Thymus (tissue), 11 donors: ENCODE measurements around the gene CEMIP2. TPM values are rescaled to one million over a fixed set of nuclear protein-coding genes. Genes with fewer than 3 reads are reported as not detected.

Source experiments
- DNase-seq, 9 donors: peaks; one replicate each; pipeline ENCODE4 v3.0.0-alpha.2; 2013; ENCODE audit warnings: low spot score in 9 of 9, low read depth in 6 of 9, missing footprints in 1 of 9
- H3K27ac ChIP-seq, 2 donors: one replicate each; pipeline ENCODE4 v1.5.1; 2013; ENCODE audit warnings: control low read depth in 1 of 2, low read depth in 1 of 2, low read length in 1 of 2, mild to moderate bottlenecking in 1 of 2, moderate library complexity in 1 of 2
- H3K27me3 ChIP-seq, 2 donors: one replicate each; pipeline ENCODE4 v1.5.1; 2013; ENCODE audit warnings: low read length in 1 of 2; ENCODE audit not compliant: control insufficient read depth in 2 of 2, insufficient read depth in 1 of 2
- H3K36me3 ChIP-seq, 2 donors: one replicate each; pipeline ENCODE4 v1.5.1; 2013; ENCODE audit warnings: low read length in 1 of 2, mild to moderate bottlenecking in 1 of 2, moderate library complexity in 1 of 2; ENCODE audit not compliant: control insufficient read depth in 2 of 2, insufficient read depth in 2 of 2
- H3K4me1 ChIP-seq, 2 donors: one replicate each; pipeline ENCODE4 v1.5.1; 2013; ENCODE audit warnings: low read length in 2 of 2; ENCODE audit not compliant: control insufficient read depth in 2 of 2, insufficient read depth in 2 of 2
- H3K4me3 ChIP-seq, 2 donors: one replicate each; pipeline ENCODE4 v1.5.1; 2013; ENCODE audit warnings: low read length in 2 of 2, control low read depth in 1 of 2, mild to moderate bottlenecking in 1 of 2
- H3K9me3 ChIP-seq, 2 donors: one replicate each; pipeline ENCODE4 v1.5.1; 2013; ENCODE audit warnings: low read length in 1 of 2, mild to moderate bottlenecking in 1 of 2; ENCODE audit not compliant: control insufficient read depth in 2 of 2, insufficient read depth in 1 of 2
- WGBS: extraction: QIAGEN DNeasy Blood & Tissue Kit; methylation state at CpG from one replicate; pipeline ENCODE4 v1.1.7; 2013; 5-methylcytosine and 5-hydroxymethylcytosine counted together
- polyA plus RNA-seq: library from polyadenylated mRNA; stranded (reverse); fragments of 200-250 nt; gene quantifications from one replicate; pipeline ENCODE4 v1.2.3, GENCODE V29; 2013
- total RNA-seq: library from RNA; stranded (reverse); fragments of 120-200 nt; gene quantifications from one replicate; pipeline ENCODE4 v1.2.4, GENCODE V29; 2013
- donor health status: healthy.

The CEMIP2 gene
- total and polyA plus RNA-seq, 2 donors = 16.2 to 48.3 TPM

DNA sequence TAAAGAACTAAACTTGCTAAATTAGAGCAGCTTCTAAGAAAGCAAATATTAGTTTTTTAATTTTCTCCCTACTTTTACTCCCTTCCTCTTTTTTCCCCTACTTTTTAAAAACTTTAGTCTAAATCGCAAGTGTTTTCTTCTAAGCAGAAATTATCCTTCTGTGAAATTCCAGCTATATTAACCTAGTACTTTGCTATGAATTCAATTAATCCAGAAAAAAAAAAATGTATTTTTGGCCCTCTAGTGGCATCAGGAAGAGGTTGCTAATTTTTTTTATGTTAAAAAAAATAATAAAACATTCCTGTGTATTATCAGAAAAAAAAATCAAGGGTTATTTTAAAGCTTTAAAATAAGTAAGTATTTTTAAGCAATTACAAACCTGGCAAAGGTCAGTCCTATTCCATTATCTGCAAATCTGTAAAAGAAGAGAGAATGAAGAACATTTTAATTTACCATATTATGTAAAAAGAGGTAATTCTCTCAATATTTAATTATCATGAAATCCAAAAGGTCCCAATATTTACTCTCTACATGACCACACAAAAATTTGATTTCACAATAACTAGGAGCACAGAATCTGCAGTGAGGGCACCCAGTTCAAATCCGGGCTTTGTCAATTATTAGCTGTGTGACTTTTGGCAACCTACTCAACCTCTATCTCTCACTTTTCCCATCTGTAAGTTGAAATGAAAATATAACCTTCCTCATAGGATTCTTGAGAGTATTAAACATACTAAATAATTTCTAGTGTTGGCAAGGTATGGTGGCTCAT, 52.0 kb downstream of the CEMIP2 start:
- no peak overlapping the region for H3K27ac ChIP-seq
- H3K36me3 ChIP-seq = peaks cover 8 to 14% of the 10 kb centered on the region in 2 donors
- H3K4me1 ChIP-seq = no peaks in the 10 kb centered on the region
- DNase-seq = no peak
- no peaks in the 10 kb centered on the region for H3K27me3 ChIP-seq
- no peak overlapping the region for H3K4me3 ChIP-seq
- 96% methylated on average over 2 of the region's 2 CpGs for WGBS
- no peaks in the 10 kb centered on the region for H3K9me3 ChIP-seq

DNA sequence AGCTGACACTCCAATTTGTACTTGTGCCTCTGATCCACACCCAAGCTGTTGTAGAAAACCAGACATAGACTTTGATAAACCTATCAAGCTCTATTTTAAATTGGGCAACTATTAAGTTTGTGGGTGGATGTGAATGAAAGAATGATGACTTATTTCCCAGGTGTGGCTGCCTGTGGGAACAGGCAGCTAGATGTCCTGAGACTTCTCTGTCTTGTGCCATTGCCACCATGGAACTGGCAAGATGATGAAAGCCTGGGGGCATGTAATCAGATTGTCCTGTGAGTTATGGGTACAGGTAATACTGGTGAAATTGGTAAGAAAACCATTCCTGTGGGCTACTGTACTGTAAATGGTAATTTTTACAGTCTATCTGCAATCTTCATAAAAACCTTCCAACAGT, 57.5 kb downstream of the CEMIP2 start:
- H3K36me3 ChIP-seq = peaks cover 12 to 27% of the 10 kb centered on the region in 2 donors
- H3K27me3 ChIP-seq = no peaks in the 10 kb centered on the region
- no peak overlapping the region for H3K4me3 ChIP-seq
- peaks cover 0 to 2% of the 10 kb centered on the region in 2 donors for H3K4me1 ChIP-seq
- no peaks in the 10 kb centered on the region for H3K9me3 ChIP-seq
- no peak for DNase-seq
- peak overlapping the region; percentile 22 to 62 for H3K27ac ChIP-seq

DNA sequence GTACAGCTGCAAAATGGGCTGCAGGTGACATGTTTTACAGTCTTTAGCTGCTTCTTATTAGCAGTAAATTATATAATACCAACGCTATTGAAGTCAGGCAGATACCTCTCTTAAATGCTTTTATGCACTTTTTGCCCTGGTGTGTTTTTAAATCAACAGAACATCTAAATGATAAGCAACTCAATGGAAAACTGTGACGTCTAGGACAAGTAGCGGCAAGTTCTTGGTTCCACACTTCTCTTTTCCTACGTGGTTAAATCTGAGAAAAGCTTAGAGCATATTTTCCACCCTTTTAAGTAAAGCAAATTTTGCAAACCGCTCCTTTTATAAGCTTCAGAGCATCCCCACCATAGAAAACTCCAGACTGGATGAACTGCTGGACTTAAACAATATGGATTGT, 58.1 kb downstream of the CEMIP2 start:
- no peaks in the 10 kb centered on the region for H3K9me3 ChIP-seq
- WGBS = 91% methylated on average over 5 of the region's 5 CpGs
- no peaks in the 10 kb centered on the region for H3K27me3 ChIP-seq
- H3K4me3 ChIP-seq = no peak overlapping the region
- peaks cover 11 to 27% of the 10 kb centered on the region in 2 donors for H3K36me3 ChIP-seq
- peaks cover 0 to 2% of the 10 kb centered on the region in 2 donors for H3K4me1 ChIP-seq
- peak in 1 of 9 donors; percentile 10 for DNase-seq
- H3K27ac ChIP-seq = peak overlapping the region; percentile 22 to 62

DNA sequence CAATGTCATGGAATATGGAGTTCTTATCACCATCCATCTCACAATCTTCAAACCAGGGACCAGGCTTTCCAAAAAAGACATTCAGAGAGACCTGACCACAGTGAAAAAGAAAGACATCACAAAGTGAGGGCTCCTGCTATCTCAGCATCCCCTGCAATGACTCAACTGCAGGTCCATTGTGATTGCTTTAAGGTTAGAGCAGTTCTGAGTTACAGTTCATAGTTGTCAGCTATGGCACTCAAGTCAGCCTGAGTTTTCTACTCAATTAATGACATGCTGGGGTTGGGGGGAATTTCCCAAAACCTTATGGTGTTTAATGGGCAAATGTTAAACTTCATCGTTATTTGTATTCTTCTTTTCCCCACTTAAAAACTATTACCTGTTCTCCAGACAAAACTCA, 58.9 kb downstream of the CEMIP2 start:
- Histone ChIP-seq H3K4me3 (no peak overlapping the region), H3K27ac (no peak overlapping the region), H3K36me3 (peaks cover 9 to 28% of the 10 kb centered on the region in 2 donors), H3K27me3 (no peaks in the 10 kb centered on the region), H3K4me1 (peaks cover 0 to 2% of the 10 kb centered on the region in 2 donors), H3K9me3 (no peaks in the 10 kb centered on the region)
- no peak for DNase-seq
- 97% methylated on average over 1 of the region's 1 CpG for WGBS

- Histone ChIP-seq H3K4me1 (peaks cover 0 to 2% of the 10 kb centered on the region in 2 donors), H3K36me3 (peaks cover 8 to 18% of the 10 kb centered on the region in 2 donors), H3K27me3 (no peaks in the 10 kb centered on the region), H3K4me3 (no peak overlapping the region), H3K27ac (no peak overlapping the region), H3K9me3 (no peaks in the 10 kb centered on the region)
- WGBS = 92% methylated on average over 1 of the region's 1 CpG
- no peak for DNase-seq
Measured at GRCh38 chr9:71706176-71706575, 62.1 kb downstream of the CEMIP2 start.

- no peak overlapping the region for H3K27ac ChIP-seq
- no peaks in the 10 kb centered on the region for H3K4me1 ChIP-seq
- WGBS = 94% methylated on average over 1 of the region's 1 CpG
- no peaks in the 10 kb centered on the region for H3K9me3 ChIP-seq
- H3K4me3 ChIP-seq = no peak overlapping the region
- H3K27me3 ChIP-seq = no peaks in the 10 kb centered on the region
- no peak for DNase-seq
- peaks cover 12 to 16% of the 10 kb centered on the region in 2 donors for H3K36me3 ChIP-seq
Measured at GRCh38 chr9:71704796-71705195, 63.5 kb downstream of the CEMIP2 start.

DNA sequence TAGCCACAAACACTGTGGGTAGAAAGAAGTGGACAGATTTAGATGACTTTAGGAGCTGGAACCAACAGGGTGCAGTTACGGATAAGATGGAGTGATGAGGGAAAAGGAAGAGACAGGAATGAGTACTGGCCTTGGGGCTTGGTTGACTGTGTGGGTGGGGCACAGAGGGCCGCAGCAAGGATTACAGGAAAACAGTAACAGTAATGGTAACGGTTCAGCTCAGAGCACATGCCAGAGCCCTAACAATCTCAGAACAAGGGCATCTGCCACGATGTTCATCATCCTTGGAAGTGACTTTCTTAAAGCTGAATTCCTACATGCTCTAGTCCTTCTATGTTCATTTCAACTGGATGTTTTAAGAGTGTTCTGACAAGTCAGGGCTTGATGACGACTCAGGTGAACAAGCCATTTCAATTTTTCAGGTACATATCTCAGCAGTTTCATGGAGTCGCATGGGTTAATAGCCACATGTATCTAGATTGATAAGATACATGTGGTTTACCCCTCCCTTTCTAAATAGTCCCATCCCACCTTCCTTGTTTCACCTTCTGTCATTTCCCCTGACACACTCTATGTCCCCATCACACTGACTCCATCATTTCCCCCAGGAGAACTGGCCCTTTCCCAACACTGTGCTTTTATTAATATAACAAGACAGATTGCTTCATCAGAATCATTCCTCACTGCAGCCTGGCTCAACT, 65.0 kb downstream of the CEMIP2 start:
- H3K4me1 ChIP-seq = no peaks in the 10 kb centered on the region
- H3K27ac ChIP-seq = no peak overlapping the region
- peaks cover 16 to 18% of the 10 kb centered on the region in 2 donors for H3K36me3 ChIP-seq
- H3K27me3 ChIP-seq = no peaks in the 10 kb centered on the region
- WGBS = 95% methylated on average over 6 of the region's 6 CpGs
- no peak overlapping the region for H3K4me3 ChIP-seq
- DNase-seq = no peak
- no peaks in the 10 kb centered on the region for H3K9me3 ChIP-seq

DNA sequence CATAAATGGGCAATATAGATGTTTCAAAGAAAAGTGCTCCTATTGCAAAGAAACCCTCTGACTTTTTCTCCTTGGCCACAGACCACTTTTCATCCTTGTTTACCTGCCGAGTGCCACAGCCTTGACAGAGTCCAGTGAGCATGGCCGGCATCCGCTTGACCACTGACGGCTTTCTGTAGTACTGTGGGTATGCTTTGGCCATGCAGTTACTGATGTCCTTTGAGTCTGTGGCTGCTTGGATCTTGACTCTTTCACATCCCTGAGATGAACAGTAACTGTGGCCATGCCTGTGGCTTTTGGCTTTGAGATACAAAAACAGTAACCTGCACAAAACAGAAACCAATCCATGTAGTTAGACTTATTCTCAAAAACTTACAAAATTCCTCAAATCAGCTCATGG, 70.4 kb downstream of the CEMIP2 start:
- no peak for DNase-seq
- H3K36me3 ChIP-seq = peaks cover 20 to 23% of the 10 kb centered on the region in 2 donors
- H3K27me3 ChIP-seq = no peaks in the 10 kb centered on the region
- H3K4me1 ChIP-seq = no peaks in the 10 kb centered on the region
- H3K4me3 ChIP-seq = no peak overlapping the region
- no peaks in the 10 kb centered on the region for H3K9me3 ChIP-seq
- no peak overlapping the region for H3K27ac ChIP-seq
- 96% methylated on average over 4 of the region's 4 CpGs for WGBS

DNA sequence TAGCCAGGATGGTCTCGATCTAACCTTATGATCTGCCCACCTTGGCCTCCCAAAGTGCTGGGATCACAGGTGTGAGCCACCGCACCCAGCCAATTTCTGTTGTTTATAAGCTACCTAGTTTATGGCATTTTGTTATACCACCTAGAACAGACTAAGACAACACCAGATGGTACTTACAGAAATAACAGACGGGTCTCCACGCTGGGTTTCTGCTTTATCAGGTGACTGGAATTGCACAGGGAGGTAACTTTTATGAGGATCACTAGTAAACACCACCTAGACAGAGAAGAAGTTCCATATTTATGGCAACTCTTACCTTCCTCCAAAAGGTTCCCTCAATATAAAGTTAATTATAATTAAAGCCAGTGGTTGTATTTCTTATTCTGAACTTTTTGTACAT, 74.0 kb downstream of the CEMIP2 start:
- WGBS = 99% methylated on average over 4 of the region's 4 CpGs
- H3K4me3 ChIP-seq = no peak overlapping the region
- no peaks in the 10 kb centered on the region for H3K4me1 ChIP-seq
- no peaks in the 10 kb centered on the region for H3K27me3 ChIP-seq
- H3K36me3 ChIP-seq = peaks cover 8 to 17% of the 10 kb centered on the region in 2 donors
- H3K9me3 ChIP-seq = no peaks in the 10 kb centered on the region
- DNase-seq = no peak
- no peak overlapping the region for H3K27ac ChIP-seq
